ENCODE results near the gene MSL3B.

Gene MSL3B

DNA sequence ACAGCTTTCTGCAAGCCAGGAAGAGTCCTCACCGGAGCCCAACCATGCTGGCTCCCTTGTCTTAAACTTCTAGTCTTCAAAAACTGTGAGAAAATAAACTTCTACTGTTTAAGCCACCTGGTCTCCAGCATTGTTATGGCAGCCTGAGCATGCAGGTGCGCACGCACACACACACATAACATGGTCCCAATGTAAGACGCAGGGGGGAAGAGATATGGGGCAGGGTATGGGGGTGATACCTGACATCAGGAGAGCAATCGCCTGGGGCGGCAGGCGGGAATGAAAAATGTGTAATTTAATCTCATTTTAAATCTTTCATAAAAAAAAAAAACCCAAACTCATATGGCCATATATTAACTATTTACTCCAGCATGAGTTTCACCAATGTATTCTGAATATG is 31.8 kb downstream of the MSL3B start:
- H3K9ac ChIP-seq: no peak overlapping the region
- H3K79me2 ChIP-seq (ENCODE audit: low read depth): peaks cover 65% of the 10 kb centered on the region
- TF ChIP-seq EZH2phosphoT487 (IDR thresholded peaks at IDR 0.05) (no peak), EZH2 (IDR thresholded peaks at IDR 0.05) (no peak), CTCF (IDR thresholded peaks at IDR 0.05) (no peak)
- no peaks in the 10 kb centered on the region for H3K9me3 Mint-ChIP-seq
- no peak overlapping the region for H3K4me3 ChIP-seq
- no peaks in the 10 kb centered on the region for H3K27me3 Mint-ChIP-seq (ENCODE audit: insufficient read depth, low read depth)
- H3F3A ChIP-seq (ENCODE audit: low read depth): peaks cover 23% of the 10 kb centered on the region
- no peak overlapping the region for H3K4me3 Mint-ChIP-seq
- H3K4me2 ChIP-seq: no peak overlapping the region
- H3K4me1 Mint-ChIP-seq: peaks cover 19% of the 10 kb centered on the region
- H3K27me3 ChIP-seq: no peaks in the 10 kb centered on the region
- H4K20me1 ChIP-seq (ENCODE audit: low read depth): peaks cover 74% of the 10 kb centered on the region
- no peak overlapping the region for H2AFZ ChIP-seq (replicated peaks)
- no peak overlapping the region for H3K27ac Mint-ChIP-seq
- H3K9me3 ChIP-seq (ENCODE audit: low read depth): no peaks in the 10 kb centered on the region
- peaks cover 19% of the 10 kb centered on the region for H3K36me3 ChIP-seq
- H3K4me1 ChIP-seq: peaks cover 10% of the 10 kb centered on the region
- no peak overlapping the region for H3K27ac ChIP-seq
- no peak for DNase-seq (ENCODE audit: low spot score)
- H3K36me3 Mint-ChIP-seq: peaks cover 54% of the 10 kb centered on the region

DNA sequence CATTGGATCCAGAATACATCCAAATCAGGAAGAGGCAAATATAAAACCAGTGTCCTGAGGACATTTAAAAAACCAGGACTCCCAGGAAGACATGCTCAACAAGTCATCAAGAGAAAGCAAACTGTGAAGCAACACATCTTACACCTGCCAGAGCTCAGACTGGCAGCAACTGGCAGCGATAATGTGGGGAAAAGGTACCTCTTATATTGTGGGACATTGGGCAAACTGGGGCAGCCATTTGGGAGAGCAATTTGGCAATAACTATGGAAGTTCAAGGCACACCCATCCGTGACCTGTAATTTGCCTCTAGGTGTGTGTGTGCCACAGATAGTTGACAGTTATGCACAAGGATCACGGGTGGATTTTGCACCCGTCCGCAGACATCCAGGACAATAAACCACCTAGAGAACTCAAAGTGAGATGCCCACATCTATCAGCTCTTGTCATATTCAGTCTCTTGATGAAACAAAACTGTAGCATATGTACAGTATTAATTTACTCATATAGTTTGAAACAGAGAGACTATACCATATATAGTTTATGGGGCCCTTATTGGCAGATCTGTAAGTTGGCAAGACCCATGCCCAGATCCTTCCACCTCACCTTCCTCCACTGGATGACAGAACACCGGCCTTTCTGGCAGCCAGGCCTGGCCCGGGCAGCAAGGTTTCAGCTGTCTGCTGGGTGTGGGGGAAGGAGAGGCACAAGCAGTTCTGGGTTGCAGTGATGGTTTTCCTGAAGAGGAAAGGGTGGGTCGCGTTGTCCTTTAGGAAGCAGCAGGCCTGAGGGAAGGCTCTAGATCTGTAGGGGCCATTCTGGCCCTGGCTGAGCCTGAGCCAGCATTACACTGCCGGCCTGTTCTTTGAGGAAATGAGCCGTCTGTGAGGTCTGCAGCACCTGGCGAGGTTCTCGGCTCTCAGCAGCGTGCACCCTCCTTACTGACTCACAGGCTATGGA is 32.7 kb downstream of the MSL3B start:
- Histone ChIP-seq H3K36me3 (peaks cover 11% of the 10 kb centered on the region), H3K9me3 (ENCODE audit: low read depth) (no peaks in the 10 kb centered on the region), H3K4me3 (no peak overlapping the region), H4K20me1 (ENCODE audit: low read depth) (peaks cover 65% of the 10 kb centered on the region), H3K79me2 (ENCODE audit: low read depth) (peaks cover 56% of the 10 kb centered on the region), H2AFZ (replicated peaks) (no peak overlapping the region), H3K27me3 (no peaks in the 10 kb centered on the region), H3K4me2 (no peak overlapping the region), H3K4me1 (peaks cover 10% of the 10 kb centered on the region), H3K27ac (no peak overlapping the region), H3K9ac (no peak overlapping the region), H3F3A (ENCODE audit: low read depth) (peaks cover 23% of the 10 kb centered on the region)
- peaks cover 48% of the 10 kb centered on the region for H3K36me3 Mint-ChIP-seq
- no peak for DNase-seq (ENCODE audit: low spot score)
- no peaks in the 10 kb centered on the region for H3K9me3 Mint-ChIP-seq
- no peak overlapping the region for H3K27ac Mint-ChIP-seq
- H3K4me1 Mint-ChIP-seq: peaks cover 19% of the 10 kb centered on the region
- TF ChIP-seq EZH2phosphoT487 (IDR thresholded peaks at IDR 0.05): no peak
- TF ChIP-seq EZH2 (IDR thresholded peaks at IDR 0.05): no peak
- TF ChIP-seq CTCF (IDR thresholded peaks at IDR 0.05): no peak
- H3K27me3 Mint-ChIP-seq (ENCODE audit: insufficient read depth, low read depth): peaks cover 2% of the 10 kb centered on the region
- no peak overlapping the region for H3K4me3 Mint-ChIP-seq

- no peak overlapping the region for H3K4me3 ChIP-seq
- H3K36me3 ChIP-seq: peaks cover 11% of the 10 kb centered on the region
- H3K4me3 Mint-ChIP-seq: no peak overlapping the region
- peaks cover 15% of the 10 kb centered on the region for H3K4me1 Mint-ChIP-seq
- peak overlapping the region; percentile 53 for H3K27ac ChIP-seq
- TF ChIP-seq CTCF (IDR thresholded peaks at IDR 0.05) (no peak), EZH2phosphoT487 (IDR thresholded peaks at IDR 0.05) (no peak), EZH2 (IDR thresholded peaks at IDR 0.05) (no peak)
- H3K9me3 ChIP-seq (ENCODE audit: low read depth): no peaks in the 10 kb centered on the region
- peaks cover 32% of the 10 kb centered on the region for H3K36me3 Mint-ChIP-seq
- peaks cover 10% of the 10 kb centered on the region for H3K4me1 ChIP-seq
- H3K27ac Mint-ChIP-seq: no peak overlapping the region
- H3K79me2 ChIP-seq (ENCODE audit: low read depth): peaks cover 35% of the 10 kb centered on the region
- peaks cover 2% of the 10 kb centered on the region for H3K27me3 Mint-ChIP-seq (ENCODE audit: insufficient read depth, low read depth)
- H2AFZ ChIP-seq (replicated peaks): no peak overlapping the region
- peaks cover 44% of the 10 kb centered on the region for H4K20me1 ChIP-seq (ENCODE audit: low read depth)
- no peaks in the 10 kb centered on the region for H3K9me3 Mint-ChIP-seq
- no peak overlapping the region for H3K9ac ChIP-seq
- DNase-seq (ENCODE audit: low spot score): no peak
- H3F3A ChIP-seq (ENCODE audit: low read depth): peaks cover 23% of the 10 kb centered on the region
- no peak overlapping the region for H3K4me2 ChIP-seq
- H3K27me3 ChIP-seq: no peaks in the 10 kb centered on the region
Observed at GRCh38 chr2:233833345-233833744, 34.8 kb downstream of the MSL3B start.

Data from neural progenitor cell (in vitro differentiated cells).